ENCODE data around the gene FXYD6. TPM values are rescaled to one million over a fixed set of nuclear protein-coding genes. Genes with fewer than 3 reads are reported as not detected.

FXYD6 gene
- total and polyA plus RNA-seq, 2 of the 8 experiments (the other 6 are each of a cell fraction or from before 2014, with no cell fraction given), result 44.6 to 117 TPM

- no peak overlapping the region for H3K27ac ChIP-seq (ENCODE audit: low read depth, low read length)
- no peak overlapping the region for H3K18ac ChIP-seq (ENCODE audit: extremely low read depth, low read length)
- no peaks in the 10 kb centered on the region for H3K79me1 ChIP-seq (ENCODE audit: low read depth, low read length)
- no peaks in the 10 kb centered on the region for H4K20me1 ChIP-seq (replicated peaks in 1 of 2; ENCODE audit: control insufficient read depth in 1 of 2, insufficient read depth in 2 of 2, low read length in 2 of 2)
- H2BK15ac ChIP-seq (ENCODE audit: low read length), result no peak overlapping the region
- no peak overlapping the region; the same call in 1 of the 2 replicates for H2BK12ac ChIP-seq (ENCODE audit: low read depth, low read length)
- no peak overlapping the region for H4K5ac ChIP-seq (ENCODE audit: insufficient read length, low read depth, low read length)
- no peak for DNase-seq (ENCODE audit: low read depth in 1 of 2, low spot score in 2 of 2)
- H3K23ac ChIP-seq (ENCODE audit: insufficient read length), result no peak overlapping the region
- no peaks in the 10 kb centered on the region for H3K79me2 ChIP-seq (ENCODE audit: control insufficient read depth in 1 of 2, insufficient read depth in 2 of 2, low read length in 2 of 2)
- no peak overlapping the region for H2AK5ac ChIP-seq (ENCODE audit: low read depth, low read length)
- no peak overlapping the region for H4K91ac ChIP-seq (replicated peaks; ENCODE audit: insufficient read length, low read length)
- no peaks in the 10 kb centered on the region for H3K23me2 ChIP-seq (ENCODE audit: low read depth, low read length)
- no peaks in the 10 kb centered on the region for H3K36me3 ChIP-seq (ENCODE audit: control insufficient read depth in 2 of 4, insufficient read depth in 4 of 4, low read length in 3 of 4)
- no peak overlapping the region for H2AFZ ChIP-seq (ENCODE audit: low read length)
- 84% methylated on average over 9 of the region's 14 CpGs; no CpG with 5 or more reads in 1 of the 2 experiments for WGBS, 2 experiments (ENCODE audit: extremely low coverage in 1 of 2, insufficient coverage in 1 of 2, insufficient read length in 1 of 2, insufficient replicate concordance in 2 of 2, low coverage in 1 of 2, low lambda C conversion rate in 2 of 2, missing lambda C conversion rate in 1 of 2)
- no peak overlapping the region for H4K8ac ChIP-seq (ENCODE audit: extremely low read depth, insufficient read depth, low read length)
- H3K9me3 ChIP-seq (ENCODE audit: insufficient read depth in 2 of 2, low read depth in 1 of 2, low read length in 1 of 2), result no peaks in the 10 kb centered on the region
- ChIA-PET POLR2A (ENCODE audit: partially characterized antibody) (no interaction called here), CTCF (ENCODE audit: partially characterized antibody) (interaction anchor here (1.1 to 11.9 kb wide), 5 partner anchors 11 to 117 kb away, joined by 3 to 91 read pairs (median 8); no protein-coding TSS in a partner anchor)
- peaks cover 0 to 6% (median 1%) of the 10 kb centered on the region in 4 experiments; a peak in 3 of 7 replicates for H3K4me1 ChIP-seq (replicated peaks in 1 of 4; ENCODE audit: control insufficient read depth in 3 of 4, insufficient read depth in 4 of 4, low read length in 3 of 4)
- H3K14ac ChIP-seq (ENCODE audit: insufficient read length), result no peak overlapping the region
- no peak overlapping the region for H3K56ac ChIP-seq (replicated peaks; ENCODE audit: insufficient read length, low read depth, low read length)
- H3K4me3 ChIP-seq (ENCODE audit: extremely low read depth in 1 of 4, insufficient read depth in 2 of 4, low read depth in 3 of 4, low read length in 4 of 4), result no peak overlapping the region
- no peak overlapping the region for H2BK20ac ChIP-seq (ENCODE audit: low read length)
- H3K9ac ChIP-seq (replicated peaks in 1 of 4; ENCODE audit: extremely low read depth in 1 of 4, low read depth in 3 of 4, low read length in 3 of 4), result no peak overlapping the region
- no peak overlapping the region for H3K4me2 ChIP-seq (ENCODE audit: insufficient read depth in 1 of 2, low read depth in 2 of 2, low read length in 2 of 2)
- no peak overlapping the region for H2BK5ac ChIP-seq (ENCODE audit: low read depth, low read length)
- H2BK120ac ChIP-seq (replicated peaks; ENCODE audit: low read depth, low read length), result no peak overlapping the region
- H3K27me3 ChIP-seq (replicated peaks in 1 of 4; ENCODE audit: control insufficient read depth in 3 of 4, extremely low read depth in 1 of 4, insufficient read depth in 3 of 4, low read length in 3 of 4), result no peaks in the 10 kb centered on the region; a peak in 1 of 7 replicates
- FAIRE-seq, result no peak
- H3K4ac ChIP-seq (replicated peaks; ENCODE audit: insufficient read length, low read depth, low read length), result no peak overlapping the region
- TF ChIP-seq MAX (IDR thresholded peaks at IDR 0.05) (no peak), EP300 (IDR thresholded peaks at IDR 0.05; ENCODE audit: borderline replicate concordance in 1 of 2, low read depth in 2 of 2, low read length in 2 of 2) (no peak), RAD21 (IDR thresholded peaks at IDR 0.05 in 1 of 2, conservative IDR thresholded peaks at IDR 0.05 in 1 of 2; ENCODE audit: low read depth in 2 of 2, low read length in 2 of 2) (no peak), BRCA1 (IDR thresholded peaks at IDR 0.05; ENCODE audit: low read depth, low read length) (no peak), KDM4A (IDR thresholded peaks at IDR 0.05; ENCODE audit: low read depth, low read length, severe bottlenecking) (no peak), CTCF (IDR thresholded peaks at IDR 0.05; ENCODE audit: control extremely low read depth in 1 of 3, insufficient read depth in 1 of 3, low read depth in 1 of 3, low read length in 3 of 3) (no peak), SIX5 (IDR thresholded peaks at IDR 0.05; ENCODE audit: low read depth, low read length) (no peak), TEAD4 (IDR thresholded peaks at IDR 0.05; ENCODE audit: low read depth, low read length) (no peak), FOSL1 (IDR thresholded peaks at IDR 0.05; ENCODE audit: insufficient read depth, low read depth, low read length) (no peak), EGR1 (IDR thresholded peaks at IDR 0.05; ENCODE audit: borderline replicate concordance, low read depth, low read length) (no peak), POLR2A (IDR thresholded peaks at IDR 0.05; ENCODE audit: control extremely low read depth in 1 of 2, low read depth in 2 of 2, low read length in 2 of 2) (no peak)
These were observed 46.4 kb downstream of the FXYD6 start for GRCh38 chr11:117830072-117830471.
